ENCODE results near the gene EVL. TPM values are rescaled to one million over a fixed set of nuclear protein-coding genes. Genes with fewer than 3 reads are reported as not detected.

EVL gene
- total and polyA plus RNA-seq, 2 donors from 2014 or later: 54.8 to 84.1 TPM

GRCh38 chr14:100192250-100192671 lies 127.0 kb downstream of the EVL start:
- Histone ChIP-seq H3K9me3 (ENCODE audit: control insufficient read depth in 2 of 3, insufficient read depth in 1 of 3, low read length in 3 of 3) (no peaks in the 10 kb centered on the region), H3K4me3 (ENCODE audit: low read length in 3 of 3) (peak overlapping the region; percentile 26 to 72 (median 42)), H3K4me1 (ENCODE audit: control insufficient read depth in 2 of 3, insufficient read depth in 2 of 3, low read depth in 1 of 3, low read length in 3 of 3) (peaks cover 0 to 9% (median 5%) of the 10 kb centered on the region in 3 donors), H3K27me3 (ENCODE audit: control insufficient read depth, insufficient read depth, low read length) (no peaks in the 10 kb centered on the region), H3K27ac (ENCODE audit: low read depth in 2 of 2, low read length in 2 of 2) (peak overlapping the region; percentile 87 to 96), H3K36me3 (ENCODE audit: control insufficient read depth in 2 of 3, insufficient read depth in 3 of 3, low read length in 3 of 3) (no peaks in the 10 kb centered on the region), H3K9ac (ENCODE audit: low read length in 3 of 3) (peak overlapping the region in 2 of 3 donors; percentile 58 to 63)
- FAIRE-seq (no peak), DNase-seq (peak in 3 of 5 donors; percentile 13 to 88 (median 25))
- TF ChIP-seq, protein P1, sequence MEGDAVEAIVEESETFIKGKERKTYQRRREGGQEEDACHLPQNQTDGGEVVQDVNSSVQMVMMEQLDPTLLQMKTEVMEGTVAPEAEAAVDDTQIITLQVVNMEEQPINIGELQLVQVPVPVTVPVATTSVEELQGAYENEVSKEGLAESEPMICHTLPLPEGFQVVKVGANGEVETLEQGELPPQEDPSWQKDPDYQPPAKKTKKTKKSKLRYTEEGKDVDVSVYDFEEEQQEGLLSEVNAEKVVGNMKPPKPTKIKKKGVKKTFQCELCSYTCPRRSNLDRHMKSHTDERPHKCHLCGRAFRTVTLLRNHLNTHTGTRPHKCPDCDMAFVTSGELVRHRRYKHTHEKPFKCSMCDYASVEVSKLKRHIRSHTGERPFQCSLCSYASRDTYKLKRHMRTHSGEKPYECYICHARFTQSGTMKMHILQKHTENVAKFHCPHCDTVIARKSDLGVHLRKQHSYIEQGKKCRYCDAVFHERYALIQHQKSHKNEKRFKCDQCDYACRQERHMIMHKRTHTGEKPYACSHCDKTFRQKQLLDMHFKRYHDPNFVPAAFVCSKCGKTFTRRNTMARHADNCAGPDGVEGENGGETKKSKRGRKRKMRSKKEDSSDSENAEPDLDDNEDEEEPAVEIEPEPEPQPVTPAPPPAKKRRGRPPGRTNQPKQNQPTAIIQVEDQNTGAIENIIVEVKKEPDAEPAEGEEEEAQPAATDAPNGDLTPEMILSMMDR (IDR thresholded peaks at IDR 0.05; ENCODE audit: borderline replicate concordance, extremely low read depth, insufficient read depth): no peak
- intact Hi-C loops (cut with DNase I): no loop called here

DNA sequence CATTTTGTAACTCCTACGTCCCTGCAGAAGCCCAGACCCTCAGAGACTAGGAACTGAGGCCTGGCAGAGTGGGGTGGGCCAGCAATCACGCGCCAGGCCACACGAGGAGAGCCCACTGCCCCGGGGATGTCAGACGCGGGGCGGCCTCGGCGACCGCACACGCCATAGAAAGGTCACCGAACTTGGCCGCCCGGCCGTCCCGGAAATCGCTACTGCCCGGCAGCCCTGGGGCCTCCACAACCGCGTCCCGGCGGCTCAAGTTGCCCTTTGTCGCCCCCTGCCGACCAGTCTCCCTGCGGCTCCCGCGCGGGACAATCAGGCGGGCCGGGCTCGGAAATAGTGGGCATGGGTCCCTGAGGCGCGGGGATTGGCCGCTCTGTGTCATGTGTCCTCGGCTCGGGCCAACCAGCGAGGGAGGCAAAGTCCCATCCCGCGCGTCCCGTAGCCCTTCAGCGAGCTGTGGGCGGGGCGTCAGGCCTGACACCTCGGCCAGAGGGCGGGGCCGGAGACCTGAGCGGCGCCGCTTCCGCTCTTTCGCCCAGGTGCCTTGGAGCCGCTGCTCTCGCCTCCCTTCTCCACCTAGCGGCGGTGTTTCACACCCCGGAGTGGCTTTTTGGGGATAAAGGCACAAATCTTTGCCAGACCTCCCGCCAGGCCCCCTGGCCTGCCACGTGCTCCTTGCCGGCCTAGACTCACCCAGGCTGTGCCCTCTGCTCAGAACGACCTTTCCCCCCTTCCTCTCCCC lies 127.6 kb downstream of the EVL start:
- peaks cover 0 to 9% (median 5%) of the 10 kb centered on the region in 3 donors for H3K4me1 ChIP-seq (ENCODE audit: control insufficient read depth in 2 of 3, insufficient read depth in 2 of 3, low read depth in 1 of 3, low read length in 3 of 3)
- FAIRE-seq (peak; percentile 96), DNase-seq (peak; percentile 99 to 100 (median 100))
- peak overlapping the region; percentile 64 to 72 (median 65) for H3K4me3 ChIP-seq (ENCODE audit: low read length in 3 of 3)
- H3K36me3 ChIP-seq (ENCODE audit: control insufficient read depth in 2 of 3, insufficient read depth in 3 of 3, low read length in 3 of 3): no peaks in the 10 kb centered on the region
- H3K27ac ChIP-seq (ENCODE audit: low read depth in 2 of 2, low read length in 2 of 2): peak overlapping the region; percentile 94 to 96
- peak overlapping the region; percentile 36 to 77 (median 71) for H3K9ac ChIP-seq (ENCODE audit: low read length in 3 of 3)
- no peaks in the 10 kb centered on the region for H3K27me3 ChIP-seq (ENCODE audit: control insufficient read depth, insufficient read depth, low read length)
- intact Hi-C loops (cut with DNase I): no loop called here
- TF ChIP-seq, protein P1 (IDR thresholded peaks at IDR 0.05; ENCODE audit: borderline replicate concordance, extremely low read depth, insufficient read depth): peak; percentile 94
- H3K9me3 ChIP-seq (ENCODE audit: control insufficient read depth in 2 of 3, insufficient read depth in 1 of 3, low read length in 3 of 3): no peaks in the 10 kb centered on the region

Small RNAs within 50 kb of the gene (microRNA-seq; reads per million reads assigned to microRNA genes)
- gene MIR151B (99.5 reads per million, percentile 52 among the genes with 10 or more reads in this experiment), gene MIR342 (2,010 reads per million, percentile 85 among the genes with 10 or more reads in this experiment)

Other genes with a start within 250 kb of the EVL start
- 28.7 TPM for gene DEGS2, start 94.2 kb downstream of the EVL start, total RNA-seq
- gene DEGS2, start 94.2 kb downstream of the EVL start, polyA plus RNA-seq (ENCODE audit: insufficient read depth, low read depth, low replicate concordance): 25.1 TPM
- 60.4 TPM for gene YY1, start 173.7 kb downstream of the EVL start, total RNA-seq
- 34.2 TPM for gene YY1, start 173.7 kb downstream of the EVL start, polyA plus RNA-seq (ENCODE audit: insufficient read depth, low read depth, low replicate concordance)
- 152 TPM for gene SLC25A29, start 241.0 kb downstream of the EVL start, total RNA-seq
- 88.5 TPM for gene SLC25A29, start 241.0 kb downstream of the EVL start, polyA plus RNA-seq (ENCODE audit: insufficient read depth, low read depth, low replicate concordance)